ENCODE measurements around the gene PPFIA2.

The PPFIA2 gene

DNA sequence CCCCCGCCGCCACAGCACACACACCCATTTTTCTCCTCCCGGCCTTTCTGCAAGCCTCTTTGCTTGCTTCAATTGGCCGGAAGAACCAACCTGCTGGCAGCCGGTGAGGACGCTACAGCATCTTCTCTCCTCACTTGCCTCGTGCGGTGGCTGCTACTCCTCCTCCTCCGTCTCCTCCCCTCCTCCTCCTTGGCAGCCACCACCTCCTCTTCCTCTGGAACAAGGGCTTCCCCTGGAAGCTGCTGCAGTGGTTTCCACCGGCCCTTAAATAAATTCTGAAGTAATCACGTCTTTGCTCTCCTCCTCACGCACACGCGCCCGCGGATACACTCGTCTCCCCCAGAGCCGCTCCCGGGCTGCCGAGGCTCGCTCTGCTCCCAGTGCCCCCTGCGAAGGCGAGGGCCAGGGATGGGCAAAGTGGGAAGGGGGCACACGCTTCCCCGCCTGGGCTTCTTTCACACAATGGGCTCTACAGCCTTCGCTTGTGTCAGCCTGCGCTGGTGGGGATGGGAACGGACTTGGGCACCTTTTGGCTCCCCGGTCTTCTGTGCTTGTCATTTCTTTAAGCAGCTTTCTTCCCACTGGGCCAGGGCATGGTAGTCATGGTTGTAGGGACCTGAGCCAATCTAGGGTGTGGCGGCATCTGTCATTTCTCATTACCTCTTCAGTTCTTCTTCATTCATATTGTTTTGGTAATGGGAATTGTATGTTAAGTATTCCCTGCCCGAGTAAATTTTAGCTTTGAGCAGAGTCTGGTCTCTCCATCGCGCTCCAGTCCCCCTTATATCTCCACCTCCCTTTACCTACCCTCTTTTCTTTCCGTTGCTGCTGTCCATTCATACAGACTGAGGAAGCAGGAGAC lies at the start of gene PPFIA2:
Gene PPFIA2 (minus strand): TSS at position 161 of the 862 bp plus-strand sequence.
- no peak for DNase-seq (ENCODE audit: low spot score)

DNA sequence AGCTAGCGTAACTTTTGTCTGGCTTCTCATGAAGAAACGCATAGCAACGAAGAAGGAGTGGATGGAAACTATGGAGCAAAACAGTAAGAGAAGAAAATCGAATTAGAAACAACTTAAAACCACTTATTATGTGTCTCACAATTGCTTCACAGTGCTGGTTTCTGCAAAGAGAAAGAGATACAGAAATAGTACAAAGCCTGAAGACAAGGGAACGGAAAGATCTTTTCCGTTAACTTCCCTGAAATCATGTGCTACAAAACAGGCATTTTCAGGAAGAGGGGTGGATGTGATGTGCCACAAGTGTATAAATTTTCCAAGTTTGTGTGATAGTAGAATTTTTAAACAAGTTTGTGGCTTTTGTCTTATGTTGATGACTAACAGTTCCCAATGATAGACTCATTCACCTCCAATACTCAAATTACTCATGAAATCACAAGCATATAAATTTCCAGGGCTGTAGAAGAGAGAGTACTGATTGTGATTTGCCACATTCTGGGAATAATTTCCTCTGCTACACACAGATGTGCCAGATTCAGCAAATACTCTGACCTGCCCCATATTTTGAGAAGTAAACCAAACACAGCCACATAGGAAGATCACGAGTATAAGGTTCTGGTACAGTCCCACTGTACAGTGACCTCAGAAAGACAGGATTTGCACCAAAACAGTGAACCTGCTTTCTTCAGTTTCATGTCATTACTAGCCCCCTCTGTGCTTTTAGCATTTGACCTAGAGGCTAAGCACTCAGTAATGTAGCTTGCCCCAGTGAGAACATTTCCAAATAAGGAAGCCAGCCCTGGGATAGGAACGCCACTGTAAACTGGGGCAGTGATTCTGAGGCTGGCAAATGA lies 41.4 kb upstream of the PPFIA2 start:
- DNase-seq (ENCODE audit: low spot score), result no peak

DNA sequence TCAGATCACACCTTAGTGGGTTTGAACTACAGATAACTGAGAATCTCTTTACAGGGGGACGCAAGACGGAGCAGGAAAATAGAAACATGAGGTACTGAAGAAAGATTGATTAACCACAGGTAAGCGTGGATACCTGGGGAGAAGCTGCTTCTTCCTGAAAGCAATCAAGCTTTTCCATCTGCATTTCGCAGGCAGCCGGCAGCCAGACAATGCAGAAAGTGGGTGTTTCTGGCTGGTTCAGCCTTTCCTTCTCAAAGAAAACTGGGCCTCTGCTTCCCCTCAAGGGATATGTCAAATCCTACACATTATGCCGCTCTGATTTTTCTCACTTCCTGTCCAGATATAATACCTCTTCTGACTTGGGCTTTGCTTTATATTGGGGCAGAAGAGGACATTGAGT lies 39.1 kb upstream of the PPFIA2 start:
- no peak for DNase-seq (ENCODE audit: low spot score)

DNA sequence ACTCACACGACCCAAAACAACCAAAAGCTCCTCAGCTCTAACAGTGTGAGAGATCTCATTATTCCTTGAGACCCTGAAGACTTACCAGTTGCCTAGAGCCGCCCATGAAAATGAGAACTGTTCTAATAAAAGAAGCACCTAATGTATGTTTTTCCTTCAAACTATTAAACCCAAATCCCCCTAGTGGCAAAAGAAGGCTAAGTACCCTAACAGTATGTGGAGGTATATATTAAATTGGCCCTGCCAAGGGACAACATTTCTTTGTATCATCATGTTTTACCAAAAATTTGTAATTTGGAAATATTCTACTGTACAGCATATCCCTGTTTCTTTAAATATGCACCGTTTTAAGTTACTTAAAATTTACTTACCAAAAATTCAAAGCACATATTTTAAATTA lies 38.0 kb upstream of the PPFIA2 start:
- DNase-seq (ENCODE audit: low spot score), result peak; percentile 58

DNA sequence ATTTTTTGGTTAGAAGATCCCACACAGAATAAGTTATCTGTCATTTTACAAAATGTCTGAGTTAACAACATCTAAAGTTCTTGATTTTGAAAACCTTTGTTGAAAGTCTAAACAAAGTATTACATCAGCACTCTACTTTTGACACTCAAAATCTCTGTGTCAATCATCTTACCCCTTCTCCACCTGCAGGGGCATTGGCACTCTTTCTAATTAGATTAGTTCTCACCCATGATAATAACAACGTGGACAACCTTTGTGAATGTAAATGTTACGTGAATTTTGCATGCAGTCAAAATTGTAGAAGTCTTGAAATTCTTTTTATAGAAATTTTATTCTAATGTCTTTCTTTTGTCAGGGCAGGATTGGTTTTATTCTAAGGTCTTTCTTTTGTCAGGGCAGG lies 33.5 kb upstream of the PPFIA2 start:
- no peak for DNase-seq (ENCODE audit: low spot score)

DNA sequence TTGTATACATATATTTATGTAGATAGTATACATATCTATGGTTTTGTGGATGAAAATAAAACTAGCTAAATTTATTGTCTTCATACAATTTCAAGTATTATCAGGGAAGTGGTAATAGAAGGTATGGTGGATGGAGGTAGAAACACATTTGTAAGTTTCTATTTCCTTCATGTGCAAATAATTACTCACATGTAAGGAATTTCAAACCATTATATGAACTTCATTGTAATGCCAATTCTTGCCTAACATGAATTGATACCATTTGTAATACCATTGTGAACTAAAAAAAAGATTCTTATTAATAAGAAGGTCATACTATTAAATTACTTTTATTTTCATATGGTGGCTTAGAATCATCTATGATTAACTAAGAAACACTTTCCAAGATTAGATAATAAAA lies 20.1 kb upstream of the PPFIA2 start:
- DNase-seq (ENCODE audit: low spot score), result no peak

DNA sequence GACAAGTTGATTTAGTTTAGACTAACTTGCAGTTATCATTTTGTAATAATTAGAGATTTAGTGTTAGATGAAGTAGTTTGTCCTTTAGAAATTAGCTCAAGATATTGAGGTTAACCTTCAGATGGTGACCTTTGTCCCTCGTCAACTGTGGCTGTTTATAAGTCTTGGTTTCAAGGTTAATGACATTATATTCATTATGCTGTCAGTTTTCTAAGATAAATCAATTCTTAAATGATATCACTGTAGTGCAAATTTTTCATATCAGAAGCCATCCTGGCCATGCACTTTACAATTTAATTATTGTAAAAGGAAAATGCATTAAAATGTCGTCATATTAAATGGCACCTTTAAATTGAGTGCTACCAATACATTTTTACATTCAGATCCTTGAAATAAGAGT lies 19.6 kb upstream of the PPFIA2 start:
- no peak for DNase-seq (ENCODE audit: low spot score)

DNA sequence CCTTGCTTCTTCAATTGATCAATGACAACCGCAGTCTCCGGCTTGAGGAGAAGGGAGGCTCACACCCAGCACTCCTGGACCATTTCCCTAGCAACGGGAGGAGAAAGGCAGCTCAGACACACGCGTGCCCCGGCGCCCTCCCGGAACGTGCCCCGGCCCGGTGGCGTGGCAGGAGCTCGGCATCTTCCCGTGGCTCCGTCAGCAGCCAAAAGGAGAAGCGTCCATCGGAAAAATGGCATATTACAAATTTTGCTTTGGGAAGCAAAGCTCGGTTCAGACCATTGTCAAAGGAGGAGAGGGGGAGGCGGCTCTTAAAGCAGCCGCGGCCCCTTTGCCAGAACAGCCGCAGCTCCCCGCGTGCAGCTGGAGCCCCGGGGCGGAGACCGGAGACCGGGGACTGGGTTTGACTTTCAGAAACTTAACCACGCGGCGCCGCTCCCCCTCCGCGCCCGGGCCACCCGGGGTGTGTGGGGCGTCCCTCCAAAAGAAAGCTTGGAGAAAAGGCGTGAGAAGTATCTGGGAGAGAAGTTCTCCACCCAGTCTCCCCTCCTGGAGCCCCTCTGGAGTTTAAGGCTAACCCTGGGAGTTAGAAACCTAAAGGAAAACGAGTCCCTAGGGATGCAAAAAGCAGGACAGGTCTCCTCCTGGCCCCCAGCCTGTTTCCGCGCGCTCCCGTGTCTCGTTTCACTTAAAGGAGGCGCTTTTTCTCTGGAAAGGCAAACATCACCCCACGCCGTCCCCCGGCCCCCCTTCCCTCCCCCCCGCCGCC lies 545 bp downstream of the PPFIA2 start:
- no peak for DNase-seq (ENCODE audit: low spot score)

DNA sequence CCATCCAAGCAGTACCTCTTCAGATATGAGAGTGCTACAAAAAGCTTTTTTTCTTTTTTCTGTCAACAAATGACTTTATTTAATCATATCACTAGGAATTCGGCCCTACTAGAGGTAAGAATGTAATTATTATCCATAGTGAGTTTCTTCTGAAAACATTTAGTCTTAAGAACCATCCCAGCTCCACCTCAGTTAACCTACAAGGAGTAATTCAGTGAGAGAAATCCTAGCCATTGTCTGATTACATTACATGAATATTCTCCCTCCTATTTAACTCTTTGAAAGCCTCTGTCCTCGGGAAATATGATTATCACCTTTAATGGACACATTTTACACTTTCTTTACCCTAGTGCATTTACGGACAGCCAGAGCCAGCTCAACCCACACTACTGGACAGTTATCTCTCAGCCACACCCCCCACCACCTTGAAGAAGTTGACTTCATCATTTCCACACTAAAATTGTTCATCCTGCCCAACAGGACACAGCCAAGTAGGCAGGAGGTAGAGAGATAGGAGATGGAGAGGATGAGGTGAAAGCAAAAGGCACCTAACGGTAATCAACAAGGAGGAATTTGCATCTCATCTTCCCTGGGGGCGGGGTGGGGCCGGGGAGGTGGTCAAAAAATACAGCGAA lies 1.3 kb downstream of the PPFIA2 start:
- no peak for DNase-seq (ENCODE audit: low spot score)

DNA sequence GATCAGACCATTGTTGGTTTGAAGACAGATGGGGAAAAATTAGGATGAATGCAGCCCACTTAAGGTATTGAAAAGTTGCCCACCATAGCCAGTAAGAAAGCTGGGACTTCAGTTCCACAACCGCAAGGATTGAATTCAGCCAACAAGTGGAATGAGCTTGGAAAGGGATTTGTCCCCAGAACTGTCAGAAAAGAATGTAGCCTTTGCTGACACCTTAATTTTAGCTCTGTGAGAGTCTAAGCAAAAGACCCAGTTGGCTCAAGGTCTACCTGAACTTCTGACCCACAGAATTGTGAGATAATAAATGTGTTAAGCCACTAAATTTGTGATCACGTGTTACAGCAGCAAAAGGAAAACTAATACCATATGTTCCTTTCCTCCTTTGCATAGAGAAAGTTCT lies 29.4 kb downstream of the PPFIA2 start:
- DNase-seq (ENCODE audit: low spot score), result no peak

DNA sequence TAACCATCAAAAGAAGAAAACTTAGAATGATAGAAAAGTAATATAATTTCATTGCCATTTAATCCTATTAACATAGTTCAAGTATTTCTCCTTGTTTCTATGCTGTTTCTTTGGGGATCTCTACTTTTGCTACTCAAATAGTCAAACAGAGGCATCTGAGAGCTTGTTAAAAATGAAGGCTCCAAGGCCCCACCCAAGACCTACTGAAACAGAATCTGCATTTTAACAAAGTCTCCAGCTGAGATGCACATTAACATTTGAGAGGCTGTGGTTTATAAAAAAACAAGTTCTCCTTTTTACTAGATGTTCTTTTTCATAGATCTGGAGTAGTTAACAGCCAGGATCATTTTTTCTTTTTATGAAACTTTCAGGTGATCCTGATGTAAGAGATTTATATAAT lies 31.8 kb downstream of the PPFIA2 start:
- no peak for DNase-seq (ENCODE audit: low spot score)

DNA sequence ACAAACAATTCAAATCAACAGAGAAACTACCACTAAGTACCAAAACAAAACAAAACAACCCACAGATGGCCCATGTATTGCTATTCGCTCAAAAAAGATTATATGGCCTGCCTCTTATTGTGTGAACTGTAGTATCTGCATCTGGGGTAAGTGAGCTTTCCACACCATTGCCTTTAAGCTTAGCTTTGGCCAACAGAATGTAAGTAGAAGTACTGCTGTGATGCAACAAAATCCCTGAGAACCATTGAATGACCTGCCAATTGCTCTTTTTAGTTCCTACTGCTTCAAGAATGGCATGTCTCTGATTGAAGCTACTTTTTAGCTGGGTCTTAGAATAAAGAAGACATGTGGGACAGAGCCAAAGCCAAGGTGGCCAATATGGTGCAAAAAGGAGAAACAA lies 32.5 kb downstream of the PPFIA2 start:
- no peak for DNase-seq (ENCODE audit: low spot score)

DNA sequence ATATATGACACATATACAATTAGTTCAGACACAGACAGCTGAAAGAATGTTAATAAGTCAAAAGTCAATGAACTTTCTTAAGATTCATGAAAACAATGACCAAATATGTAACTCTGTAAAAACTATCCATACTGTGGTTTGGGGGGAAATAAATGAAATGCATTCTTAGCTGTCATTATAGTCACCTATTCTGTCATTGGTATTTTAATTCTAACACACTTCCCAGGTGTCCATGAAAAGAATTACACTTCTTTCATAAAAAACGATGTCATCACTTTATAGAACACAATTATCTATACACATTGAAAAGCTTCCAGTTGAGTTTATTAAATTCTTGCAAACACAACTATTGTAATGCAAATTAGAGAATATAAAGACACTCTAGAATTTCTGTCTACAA lies 35.8 kb downstream of the PPFIA2 start:
- no peak for DNase-seq (ENCODE audit: low spot score)

DNA sequence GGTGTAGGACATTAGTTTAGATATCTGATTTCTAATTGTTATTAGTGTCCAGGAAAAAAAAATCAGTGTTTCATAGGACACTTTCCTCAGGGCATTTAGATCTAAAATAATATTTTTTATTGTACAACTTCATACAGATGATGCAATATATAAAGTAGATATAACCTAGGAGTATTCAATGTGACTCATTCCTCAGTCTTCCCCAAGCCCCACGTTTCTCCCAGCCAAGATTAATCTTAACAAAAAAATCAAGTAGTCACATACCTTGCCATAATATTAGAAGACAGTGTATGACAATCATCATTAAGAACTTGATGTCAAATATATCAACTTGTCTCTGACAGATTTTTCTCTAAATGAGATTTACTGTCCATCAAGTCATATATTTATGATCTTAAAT lies 37.1 kb downstream of the PPFIA2 start:
- DNase-seq (ENCODE audit: low spot score), result no peak

DNA sequence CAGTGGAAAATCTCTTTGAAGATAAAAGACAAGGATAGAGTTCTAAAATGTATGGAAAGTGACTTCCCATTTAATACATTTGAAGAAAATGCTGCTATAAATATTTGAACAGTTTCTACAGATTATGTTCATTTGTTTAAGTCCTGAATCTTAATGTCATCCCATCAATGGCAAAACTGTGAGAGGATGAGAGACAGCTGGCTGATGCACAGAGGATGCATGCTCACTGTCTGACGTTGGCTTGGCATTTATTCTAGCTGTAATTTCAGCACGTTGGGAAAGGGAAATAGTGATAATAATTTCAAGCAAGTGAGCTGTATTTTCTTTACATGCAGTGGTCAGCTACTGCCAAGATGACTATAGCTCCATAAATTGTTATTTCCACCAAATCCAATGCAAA lies 40.5 kb downstream of the PPFIA2 start:
- DNase-seq (ENCODE audit: low spot score), result no peak

DNA sequence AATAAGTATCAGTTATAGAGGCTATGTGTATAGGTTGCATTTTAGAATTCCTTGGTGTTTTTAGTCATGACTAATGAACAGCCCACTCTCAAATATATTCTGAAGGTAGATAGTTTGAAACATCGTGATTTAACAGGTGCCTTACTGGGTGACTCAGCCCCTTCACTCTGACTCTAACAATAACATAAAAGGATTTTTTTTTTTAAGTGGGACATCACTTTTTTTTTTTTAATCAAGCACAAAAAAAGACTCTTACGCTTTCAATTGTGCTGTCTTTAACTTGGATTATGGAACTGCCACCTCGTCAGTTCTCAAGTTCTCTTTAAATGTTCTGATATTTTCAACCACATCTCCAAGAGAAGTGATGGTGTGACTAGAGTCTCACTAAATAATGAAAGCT lies 46.6 kb downstream of the PPFIA2 start:
- no peak for DNase-seq (ENCODE audit: low spot score)

DNA sequence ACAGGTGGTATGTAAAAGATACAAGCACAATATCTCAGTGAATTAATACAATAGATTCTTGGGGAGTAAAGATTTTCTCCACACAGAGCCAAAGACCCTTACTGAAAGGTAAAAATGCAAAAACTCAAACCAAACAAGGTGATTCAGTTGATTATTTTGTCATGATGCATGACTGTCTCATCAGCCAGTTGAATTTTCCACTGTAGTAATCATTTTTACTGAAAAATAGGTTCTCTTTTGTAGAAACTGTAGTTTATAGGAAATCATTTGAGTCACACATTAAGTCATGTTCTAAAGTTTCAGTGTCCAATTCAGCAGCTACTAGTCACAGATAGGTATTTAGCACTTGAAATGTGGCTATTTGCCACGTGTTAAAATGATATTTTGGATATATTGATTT lies 53.6 kb downstream of the PPFIA2 start:
- DNase-seq (ENCODE audit: low spot score), result no peak

DNA sequence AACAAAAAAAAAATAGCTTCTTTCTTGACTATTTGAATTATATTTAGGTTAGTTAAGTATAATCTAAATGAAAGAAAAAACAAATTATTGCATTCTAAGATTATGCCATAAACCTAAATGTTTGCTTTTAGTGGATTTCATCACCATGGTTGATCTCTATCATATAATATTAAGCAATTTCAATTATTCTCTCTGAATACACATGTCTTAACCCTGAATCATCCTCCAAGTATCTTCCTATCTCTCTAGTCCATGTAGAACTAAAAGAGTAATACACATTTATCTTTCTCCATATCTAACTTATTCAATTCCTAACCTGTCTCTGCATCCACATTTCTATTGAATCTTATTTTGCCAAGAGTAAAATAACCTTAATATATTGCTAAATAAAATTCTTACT lies 59.6 kb downstream of the PPFIA2 start:
- DNase-seq (ENCODE audit: low spot score), result no peak

DNA sequence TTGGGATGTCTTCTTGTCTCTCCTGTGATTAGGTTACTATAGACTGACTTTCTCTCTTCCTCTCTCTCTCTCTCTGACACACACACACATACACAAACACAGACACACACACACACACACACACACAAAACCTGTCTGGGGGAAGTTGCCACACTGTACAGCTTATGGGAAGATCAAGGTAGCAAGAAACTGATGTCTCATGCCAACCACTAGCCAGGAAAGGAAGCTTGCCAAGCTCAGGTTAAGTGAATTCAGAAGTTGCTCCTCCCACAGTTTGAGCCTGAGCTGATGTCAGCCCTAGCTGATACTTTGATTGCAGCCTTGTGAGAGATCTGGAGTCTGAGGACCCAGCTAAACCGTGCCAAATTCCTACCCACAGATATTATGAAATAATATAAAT lies 67.1 kb downstream of the PPFIA2 start:
- no peak for DNase-seq (ENCODE audit: low spot score)

DNA sequence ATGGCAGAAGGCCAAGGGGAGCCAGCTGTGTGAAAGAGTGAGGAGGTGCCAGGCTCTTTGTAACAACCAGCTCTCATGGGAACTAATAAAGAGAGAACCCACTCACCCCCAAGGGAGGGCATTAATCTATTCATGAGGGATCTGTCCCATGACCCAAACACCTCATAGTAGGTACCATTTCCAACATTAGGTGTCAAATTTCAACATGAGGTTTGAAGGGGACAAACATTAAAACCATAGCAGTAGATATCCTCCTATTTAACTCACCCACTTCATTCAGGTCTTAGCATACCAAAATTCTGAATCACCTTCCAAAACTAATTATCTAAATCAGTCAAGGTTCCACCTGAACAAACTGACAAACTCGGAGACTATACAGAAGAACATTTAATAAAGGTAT lies 75.3 kb downstream of the PPFIA2 start:
- no peak for DNase-seq (ENCODE audit: low spot score)

DNA sequence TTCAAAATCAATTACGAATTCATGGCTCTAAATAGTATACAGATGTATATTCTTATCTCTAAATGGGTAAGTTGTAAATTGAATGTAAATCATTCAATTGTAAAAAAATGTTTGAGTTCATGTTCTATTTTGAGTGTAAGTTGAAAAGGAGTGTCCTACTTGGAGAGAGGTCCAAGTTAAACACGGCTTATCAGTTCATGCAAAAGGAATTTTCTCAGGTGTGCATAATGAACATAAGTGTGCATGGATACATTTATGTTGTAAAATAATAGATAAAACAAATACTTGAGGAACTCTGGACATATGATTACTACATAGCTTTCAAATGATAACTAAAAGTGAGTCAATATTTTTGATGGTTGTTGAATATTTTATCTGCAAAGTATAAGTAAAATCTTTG lies 79.5 kb downstream of the PPFIA2 start:
- DNase-seq (ENCODE audit: low spot score), result no peak

DNA sequence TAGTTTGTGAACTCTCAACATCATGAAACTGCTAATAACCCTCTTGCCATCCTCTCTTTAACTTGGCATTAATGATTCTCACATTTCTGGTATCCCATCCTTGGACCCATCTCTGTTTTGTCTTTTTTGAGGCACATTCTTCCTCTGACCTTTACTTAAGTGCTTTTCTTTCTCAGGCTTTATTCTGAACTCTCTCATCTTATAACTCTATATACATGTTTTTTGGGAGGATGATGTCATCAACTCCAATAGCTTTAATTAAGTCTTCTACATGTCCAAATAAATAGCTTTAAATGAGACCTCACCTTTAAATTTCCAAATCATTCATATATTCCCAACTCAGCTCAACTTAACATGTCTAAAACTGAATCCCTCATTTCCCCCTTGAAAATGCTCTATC lies 88.4 kb downstream of the PPFIA2 start:
- no peak for DNase-seq (ENCODE audit: low spot score)
